Measurements from ENCODE around the gene SEC61A1. TPM values are rescaled to one million over a fixed set of nuclear protein-coding genes. Genes with fewer than 3 reads are reported as not detected.
A peak's percentile ranks its signal among the peaks of the same experiment; 100 is the strongest.

SEC61A1 gene
- total RNA-seq, 2 donors from 2014 or later, result 152 to 174 TPM

GRCh38 chr3:128011140-128011539 is 41.1 kb upstream of the SEC61A1 start:
- Mint-ChIP-seq H3K4me1 (peaks cover 4% of the 10 kb centered on the region), H3K9me3 (peaks cover 6% of the 10 kb centered on the region), H3K27ac (peak overlapping the region; percentile 18), H3K36me3 (ENCODE audit: low read depth) (no peaks in the 10 kb centered on the region), H3K4me3 (no peak overlapping the region), H3K27me3 (ENCODE audit: insufficient read depth) (no peaks in the 10 kb centered on the region)
- Histone ChIP-seq H3K9me3 (ENCODE audit: control insufficient read depth, low read length) (peaks cover 2% of the 10 kb centered on the region), H3K27me3 (ENCODE audit: control insufficient read depth, insufficient read depth, low read length, poor library complexity, severe bottlenecking) (no peaks in the 10 kb centered on the region), H3K9ac (ENCODE audit: extremely low read depth, low read length, poor library complexity, severe bottlenecking) (no peak overlapping the region), H3K36me3 (ENCODE audit: control insufficient read depth, insufficient read depth, low read length) (no peaks in the 10 kb centered on the region), H3K4me3 (ENCODE audit: low read length) (no peak overlapping the region), H3K27ac (ENCODE audit: low read depth, low read length) (no peak overlapping the region), H3K4me1 (ENCODE audit: control insufficient read depth, insufficient read depth, low read length) (no peaks in the 10 kb centered on the region)
- 10% methylated on average over 5 to 12 of the region's 12 CpGs for WGBS, 2 experiments (ENCODE audit: insufficient coverage in 1 of 2, insufficient read length in 1 of 2)
- peak; percentile 84 for TF ChIP-seq CTCF (conservative IDR thresholded peaks at IDR 0.05)
- peak; percentile 96 for DNase-seq

GRCh38 chr3:128012050-128012449 is 40.2 kb upstream of the SEC61A1 start:
- Mint-ChIP-seq H3K4me1 (peaks cover 4% of the 10 kb centered on the region), H3K27ac (no peak overlapping the region), H3K36me3 (ENCODE audit: low read depth) (no peaks in the 10 kb centered on the region), H3K9me3 (peaks cover 13% of the 10 kb centered on the region), H3K27me3 (ENCODE audit: insufficient read depth) (no peaks in the 10 kb centered on the region), H3K4me3 (no peak overlapping the region)
- H3K27ac ChIP-seq (ENCODE audit: low read depth, low read length), result no peak overlapping the region
- 93 to 97% methylated on average over 11 to 14 of the region's 14 CpGs for WGBS, 2 experiments (ENCODE audit: insufficient coverage in 1 of 2, insufficient read length in 1 of 2)
- H3K4me3 ChIP-seq (ENCODE audit: low read length), result no peak overlapping the region
- no peaks in the 10 kb centered on the region for H3K4me1 ChIP-seq (ENCODE audit: control insufficient read depth, insufficient read depth, low read length)
- no peak for TF ChIP-seq CTCF (conservative IDR thresholded peaks at IDR 0.05)
- no peak for DNase-seq
- H3K9ac ChIP-seq (ENCODE audit: extremely low read depth, low read length, poor library complexity, severe bottlenecking), result no peak overlapping the region
- no peaks in the 10 kb centered on the region for H3K36me3 ChIP-seq (ENCODE audit: control insufficient read depth, insufficient read depth, low read length)
- H3K27me3 ChIP-seq (ENCODE audit: control insufficient read depth, insufficient read depth, low read length, poor library complexity, severe bottlenecking), result no peaks in the 10 kb centered on the region
- peaks cover 9% of the 10 kb centered on the region for H3K9me3 ChIP-seq (ENCODE audit: control insufficient read depth, low read length)

- Histone ChIP-seq H3K9me3 (ENCODE audit: control insufficient read depth, low read length) (peaks cover 9% of the 10 kb centered on the region), H3K4me3 (ENCODE audit: low read length) (no peak overlapping the region), H3K36me3 (ENCODE audit: control insufficient read depth, insufficient read depth, low read length) (no peaks in the 10 kb centered on the region), H3K27me3 (ENCODE audit: control insufficient read depth, insufficient read depth, low read length, poor library complexity, severe bottlenecking) (no peaks in the 10 kb centered on the region), H3K4me1 (ENCODE audit: control insufficient read depth, insufficient read depth, low read length) (no peaks in the 10 kb centered on the region), H3K9ac (ENCODE audit: extremely low read depth, low read length, poor library complexity, severe bottlenecking) (no peak overlapping the region), H3K27ac (ENCODE audit: low read depth, low read length) (no peak overlapping the region)
- Mint-ChIP-seq H3K27ac (no peak overlapping the region), H3K9me3 (peaks cover 22% of the 10 kb centered on the region), H3K27me3 (ENCODE audit: insufficient read depth) (no peaks in the 10 kb centered on the region), H3K4me3 (no peak overlapping the region), H3K4me1 (peaks cover 4% of the 10 kb centered on the region), H3K36me3 (ENCODE audit: low read depth) (no peaks in the 10 kb centered on the region)
- 87 to 100% methylated on average over 1 to 3 of the region's 3 CpGs for WGBS, 2 experiments (ENCODE audit: insufficient coverage in 1 of 2, insufficient read length in 1 of 2)
- no peak for DNase-seq
- no peak for TF ChIP-seq CTCF (conservative IDR thresholded peaks at IDR 0.05)
Measured at GRCh38 chr3:128014548-128014947, 37.7 kb upstream of the SEC61A1 start.
